Measurements from ENCODE around the gene USF2.

USF2 gene

DNA sequence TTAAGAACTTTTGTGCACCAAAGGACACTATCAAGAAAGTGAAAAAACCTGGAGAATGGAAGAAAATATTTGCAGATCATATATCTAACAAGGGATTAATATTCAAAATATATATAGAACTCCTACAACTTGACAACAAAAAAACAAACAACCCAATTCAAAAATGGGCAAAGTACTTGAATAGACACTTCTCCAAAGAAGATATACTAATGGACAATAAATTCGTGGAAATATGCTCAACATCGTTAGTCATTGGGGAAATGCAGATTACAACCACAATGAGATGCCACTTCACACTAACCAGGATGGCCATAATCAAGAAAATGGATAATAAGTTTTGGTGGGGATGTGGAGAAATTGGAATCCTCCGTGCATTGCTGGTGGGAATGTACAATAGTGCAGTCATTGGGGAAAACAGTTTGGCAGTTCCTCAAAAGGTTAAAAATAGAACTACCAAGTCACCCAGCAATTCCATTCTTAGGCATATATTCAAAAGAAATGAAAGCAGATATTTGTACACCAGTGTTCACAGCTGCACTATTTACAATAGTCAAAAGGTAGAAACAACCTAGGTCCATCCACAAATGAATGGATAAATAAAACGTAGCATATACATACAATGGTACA is 22.2 kb upstream of the USF2 start:
- no peak for DNase-seq (ENCODE audit: low read depth in 2 of 2)

DNA sequence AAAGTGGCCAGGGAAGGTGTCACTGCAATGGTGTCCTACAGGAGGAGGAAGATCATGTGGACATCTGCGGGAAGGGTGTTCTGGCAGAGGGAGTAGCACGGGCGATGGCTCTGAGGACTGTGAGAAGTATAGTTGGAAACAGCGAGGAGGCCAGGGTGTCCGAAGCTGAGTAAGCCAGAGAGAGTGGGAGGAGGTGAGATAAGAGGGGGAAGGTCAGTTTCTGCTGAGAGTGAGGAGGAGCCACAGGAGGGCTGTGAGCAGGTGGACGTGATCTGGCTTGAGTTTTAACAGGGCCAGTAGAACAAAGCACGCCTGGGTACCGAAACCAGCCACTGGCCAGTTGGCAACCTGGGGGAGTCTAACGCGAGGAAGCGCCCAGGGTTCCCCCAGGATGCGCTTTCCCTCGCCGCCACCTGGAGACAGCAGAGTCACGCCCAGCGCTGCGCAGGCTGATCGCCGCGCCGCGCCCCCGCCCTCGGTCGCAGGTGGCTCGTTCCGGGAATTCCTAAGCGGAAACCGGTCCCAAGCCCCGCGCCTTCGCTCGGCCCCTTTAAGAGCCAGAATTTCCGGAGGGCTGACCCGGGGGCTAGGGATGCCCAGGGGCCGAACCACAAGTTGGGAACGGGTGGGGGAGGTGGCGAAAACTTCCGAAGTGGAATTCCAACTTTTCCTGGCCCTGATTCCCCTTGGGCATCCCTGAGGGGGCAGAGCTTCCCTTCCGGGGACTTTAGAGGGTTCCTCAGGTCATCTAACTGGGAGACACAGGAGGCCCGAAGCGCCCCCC is 21.0 kb upstream of the USF2 start:
- no peak for DNase-seq (ENCODE audit: low read depth in 2 of 2)

DNA sequence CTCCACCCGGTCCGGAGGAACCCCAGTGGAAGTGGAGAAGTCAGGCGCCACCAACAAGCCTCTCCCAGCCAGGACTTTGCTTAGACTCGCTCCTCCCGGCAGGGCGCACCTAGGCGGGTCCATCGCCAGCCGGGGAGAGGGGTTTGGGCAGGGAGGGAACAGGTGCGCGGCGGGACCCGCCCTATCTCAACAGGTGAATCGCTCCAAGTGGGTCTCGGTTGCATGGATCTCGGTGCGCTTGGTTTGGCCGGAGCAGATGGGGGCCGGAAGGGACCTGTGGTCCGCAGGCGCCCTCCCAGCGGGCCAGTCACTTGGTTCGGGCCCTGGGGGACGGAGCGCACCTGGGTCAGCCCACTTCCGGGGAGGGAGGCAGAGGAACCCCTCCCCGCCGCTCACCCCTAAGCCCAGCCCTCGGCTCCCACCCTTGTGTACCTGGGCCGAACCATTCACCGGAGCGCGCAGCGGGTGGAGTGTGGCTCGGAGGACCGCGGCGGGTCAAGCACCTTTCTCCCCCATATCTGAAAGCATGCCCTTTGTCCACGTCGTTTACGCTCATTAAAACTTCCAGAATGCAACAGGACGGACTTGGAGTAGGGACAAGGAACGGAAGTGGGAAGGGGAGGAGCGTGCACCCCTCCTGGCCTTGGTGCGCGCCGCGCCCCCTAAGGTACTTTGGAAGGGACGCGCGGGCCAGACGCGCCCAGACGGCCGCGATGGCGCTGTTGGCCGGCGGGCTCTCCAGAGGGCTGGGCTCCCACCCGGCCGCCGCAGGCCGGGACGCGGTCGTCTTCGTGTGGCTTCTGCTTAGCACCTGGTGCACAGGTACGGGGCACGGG is 20.2 kb upstream of the USF2 start, which contains the start of gene LSR:
Gene LSR, plus strand, starts transcription at position 693 of the 836 bp plus-strand sequence. Its CDS starts 21 bp downstream, at position 714.
- DNase-seq (ENCODE audit: low read depth in 2 of 2) = peak in 1 of 2 donors; percentile 58

DNA sequence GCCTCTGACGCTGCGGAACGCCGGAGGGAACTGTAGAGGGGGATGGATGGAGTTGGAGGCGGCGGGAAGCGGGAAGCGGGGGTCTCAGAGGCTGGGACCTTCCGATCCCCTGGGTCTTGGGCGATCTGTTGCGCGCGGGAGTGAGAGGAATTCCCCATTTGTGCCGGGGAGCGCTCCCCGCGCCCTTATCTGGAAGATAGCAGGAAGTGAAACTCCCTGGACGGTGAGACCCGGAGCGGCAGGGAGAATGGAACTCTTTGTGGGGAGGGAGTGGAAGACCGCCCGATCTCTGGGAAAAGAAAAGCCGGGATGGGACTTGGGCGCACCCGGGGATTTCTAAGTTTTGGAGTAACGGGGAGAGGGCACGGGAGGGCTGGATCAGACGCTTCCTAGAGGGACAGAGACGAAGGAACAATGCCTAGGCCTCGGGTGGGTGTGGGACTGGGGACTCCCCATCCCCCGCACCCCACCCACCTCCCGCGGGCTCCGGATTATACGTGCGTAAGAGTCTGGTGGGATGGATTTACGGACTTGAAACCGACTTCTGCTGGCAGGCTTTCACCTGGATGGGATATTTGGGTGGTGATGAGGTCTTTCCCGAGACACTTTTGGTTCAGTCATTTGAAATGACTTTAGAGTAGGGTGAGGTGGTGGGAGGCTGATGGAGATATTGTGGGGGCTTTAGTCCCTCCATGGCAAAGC is 19.5 kb upstream of the USF2 start:
- no peak for DNase-seq (ENCODE audit: low read depth in 2 of 2)

DNA sequence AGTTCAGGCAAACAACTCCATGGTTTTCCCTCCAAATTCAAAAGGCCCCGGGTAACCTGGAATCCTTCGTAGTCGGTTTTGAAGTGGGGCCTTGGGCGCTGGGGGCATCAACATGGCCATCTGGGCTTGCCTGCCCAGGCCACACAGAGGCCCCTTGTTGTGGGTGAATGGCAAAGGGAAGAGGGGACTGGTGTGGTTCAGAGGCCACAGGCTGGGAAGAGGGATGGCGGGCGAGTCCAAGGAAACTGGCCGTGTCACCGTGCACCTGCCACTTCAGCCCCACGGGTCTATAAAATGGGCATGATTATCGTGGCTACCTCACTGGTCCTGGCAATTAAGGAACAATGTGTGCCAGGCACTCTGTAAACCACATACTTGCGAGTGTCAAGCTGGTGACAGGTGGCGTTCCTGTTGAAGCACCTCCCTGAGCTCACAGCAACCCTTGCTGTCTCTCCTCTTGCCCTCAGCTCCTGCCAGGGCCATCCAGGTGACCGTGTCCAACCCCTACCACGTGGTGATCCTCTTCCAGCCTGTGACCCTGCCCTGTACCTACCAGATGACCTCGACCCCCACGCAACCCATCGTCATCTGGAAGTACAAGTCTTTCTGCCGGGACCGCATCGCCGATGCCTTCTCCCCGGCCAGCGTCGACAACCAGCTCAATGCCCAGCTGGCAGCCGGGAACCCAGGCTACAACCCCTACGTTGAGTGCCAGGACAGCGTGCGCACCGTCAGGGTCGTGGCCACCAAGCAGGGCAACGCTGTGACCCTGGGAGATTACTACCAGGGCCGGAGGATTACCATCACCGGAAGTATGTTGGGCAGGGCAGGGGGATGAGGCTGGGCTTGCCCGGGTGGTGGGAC is 18.7 kb upstream of the USF2 start:
- no peak for DNase-seq (ENCODE audit: low read depth in 2 of 2)

DNA sequence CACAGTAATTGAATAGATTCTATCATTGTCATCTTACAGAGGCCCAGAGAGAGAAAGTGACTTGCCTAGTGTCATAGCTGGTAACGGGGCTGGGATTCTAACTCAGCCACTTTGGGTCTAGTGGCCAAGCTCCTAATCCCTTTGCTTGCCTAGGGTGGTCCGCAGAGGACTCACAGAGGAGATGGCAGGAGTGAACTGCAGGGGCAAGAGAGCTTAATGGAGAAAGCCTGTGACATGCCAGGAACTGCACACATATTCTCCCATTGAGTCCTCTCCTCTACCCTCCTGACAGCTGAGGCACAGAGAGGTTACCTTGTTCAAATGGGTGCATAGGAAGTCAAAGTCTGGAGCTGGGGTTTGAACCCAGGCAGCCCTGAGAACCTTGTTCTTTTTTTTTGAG is 17.3 kb upstream of the USF2 start:
- no peak for DNase-seq (ENCODE audit: low read depth in 2 of 2)

DNA sequence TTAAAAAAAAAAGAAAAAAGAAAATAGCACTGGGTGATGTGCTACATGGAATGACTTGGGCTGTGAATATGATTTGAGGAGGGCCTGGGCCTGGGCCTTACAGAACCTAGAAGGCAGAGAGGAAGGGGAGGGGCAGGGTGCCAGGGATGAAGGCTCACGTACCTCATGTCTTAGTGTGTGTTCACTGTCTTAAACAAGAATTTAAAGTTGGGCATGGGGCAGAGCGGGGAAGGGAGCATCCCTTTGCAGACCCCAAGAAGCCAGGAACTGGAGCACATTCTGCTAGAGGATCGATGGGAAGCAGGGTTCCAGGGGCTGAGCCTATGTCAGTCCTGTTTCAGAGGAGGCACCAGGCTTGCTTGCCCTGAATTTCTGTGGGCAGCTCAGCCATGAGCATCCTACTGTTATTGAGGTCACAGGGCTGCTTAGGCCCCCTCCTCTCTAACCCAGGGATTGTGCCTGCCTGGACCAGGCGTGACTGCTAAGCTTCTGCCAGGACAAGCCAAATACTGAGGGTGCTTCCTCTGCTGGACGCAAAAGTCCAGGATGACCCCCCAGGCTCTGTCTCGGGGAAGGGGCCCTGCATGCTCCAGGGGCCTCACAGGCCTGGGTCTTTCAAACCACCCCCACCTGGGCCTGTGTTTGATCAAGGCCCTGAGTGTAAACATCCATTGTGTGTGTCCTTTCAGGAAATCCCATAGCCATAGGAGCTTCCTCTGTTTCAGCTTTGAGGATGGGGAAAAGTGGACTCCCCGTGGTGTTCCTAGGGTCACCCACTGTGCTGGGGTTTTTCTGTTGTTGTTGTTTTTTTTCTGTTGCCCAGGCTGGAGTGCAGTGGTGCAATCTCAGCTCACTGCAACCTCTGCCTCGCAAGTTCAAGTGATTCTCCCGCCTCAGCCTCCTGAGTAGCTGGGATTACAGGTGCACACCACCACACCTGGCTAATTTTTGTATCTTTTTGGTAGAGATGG is 15.2 kb upstream of the USF2 start:
- no peak for DNase-seq (ENCODE audit: low read depth in 2 of 2)

DNA sequence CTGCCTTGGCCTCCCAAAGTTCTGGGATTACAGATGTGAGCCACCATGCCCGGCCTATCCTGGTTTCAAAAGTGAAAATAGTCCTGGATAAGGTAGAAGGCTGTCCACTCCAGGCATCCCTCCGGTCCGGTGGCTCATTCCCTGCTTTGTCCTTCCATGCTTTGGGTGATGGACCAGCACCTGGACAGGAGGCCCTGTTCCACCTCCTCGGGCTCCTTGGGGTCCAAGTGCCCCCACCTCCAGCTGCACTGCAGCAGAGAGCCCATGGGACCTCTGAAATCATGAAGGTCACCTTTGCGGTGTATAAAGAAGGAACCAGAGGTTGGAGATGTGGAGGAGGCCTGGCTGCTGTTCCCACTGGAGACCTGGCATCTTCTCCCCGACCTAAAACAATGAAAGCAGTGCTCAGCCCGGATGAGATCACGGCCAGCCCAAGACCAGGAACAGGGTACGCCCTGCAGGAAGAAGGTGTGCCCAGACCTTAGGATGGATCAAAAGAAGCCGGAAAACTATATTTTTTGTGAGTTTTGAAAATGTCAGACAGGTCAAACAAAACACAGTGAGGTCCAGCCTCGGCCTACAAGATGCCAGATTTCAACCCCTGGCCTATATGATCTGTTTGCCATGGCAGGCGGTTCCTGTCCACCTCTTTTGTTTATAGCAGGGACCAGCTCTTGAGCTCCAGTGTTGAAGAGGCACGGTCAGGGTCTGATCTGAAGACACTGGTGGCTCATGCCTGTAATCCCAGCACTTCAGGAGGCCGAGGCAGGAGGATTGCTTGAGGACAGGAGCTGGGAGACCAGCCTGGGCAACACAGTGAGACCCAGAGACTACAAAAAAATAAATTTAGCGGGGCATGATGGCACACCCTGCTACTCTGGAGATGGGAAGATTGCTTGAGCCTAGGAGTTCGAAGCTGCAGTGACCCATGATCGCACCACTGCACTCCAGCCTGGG is 14.1 kb upstream of the USF2 start:
- no peak for DNase-seq (ENCODE audit: low read depth in 2 of 2)

DNA sequence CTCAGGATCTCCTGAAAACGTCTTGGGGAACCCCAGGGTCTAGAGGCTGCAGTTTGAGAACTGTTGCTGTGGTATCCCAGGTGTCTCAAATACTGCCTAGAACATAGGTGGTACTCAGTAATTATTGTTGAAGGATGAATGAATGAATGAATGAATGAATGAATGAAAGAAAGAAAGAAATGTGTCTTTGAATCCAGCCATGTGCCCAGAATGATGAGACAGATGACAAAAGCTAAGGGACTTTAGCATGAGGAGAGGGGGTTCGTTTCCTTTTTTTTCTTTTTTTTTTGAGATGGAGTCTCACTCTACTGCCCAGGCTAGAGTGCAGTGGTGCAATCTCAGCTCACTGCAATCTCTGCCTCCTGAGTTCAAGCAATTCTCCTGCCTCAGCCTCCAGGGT is 12.2 kb upstream of the USF2 start:
- no peak for DNase-seq (ENCODE audit: low read depth in 2 of 2)

DNA sequence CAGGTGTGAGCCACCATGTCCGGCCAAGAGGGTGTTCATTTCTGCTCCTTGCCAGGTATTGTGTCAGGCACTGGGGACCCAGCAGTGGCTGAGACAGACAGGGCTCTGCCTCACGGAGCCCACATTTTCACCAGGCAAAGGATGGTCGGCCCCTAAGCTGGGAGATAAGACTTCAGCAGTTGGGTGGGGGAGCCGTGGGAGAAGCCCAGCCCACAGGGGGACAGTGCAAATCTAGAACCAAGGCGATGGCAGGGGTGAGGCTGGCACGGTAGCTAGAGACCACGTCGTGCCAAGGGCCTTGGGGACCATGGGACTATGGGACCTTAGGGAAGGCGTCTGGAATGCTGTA is 11.7 kb upstream of the USF2 start:
- no peak for DNase-seq (ENCODE audit: low read depth in 2 of 2)

DNA sequence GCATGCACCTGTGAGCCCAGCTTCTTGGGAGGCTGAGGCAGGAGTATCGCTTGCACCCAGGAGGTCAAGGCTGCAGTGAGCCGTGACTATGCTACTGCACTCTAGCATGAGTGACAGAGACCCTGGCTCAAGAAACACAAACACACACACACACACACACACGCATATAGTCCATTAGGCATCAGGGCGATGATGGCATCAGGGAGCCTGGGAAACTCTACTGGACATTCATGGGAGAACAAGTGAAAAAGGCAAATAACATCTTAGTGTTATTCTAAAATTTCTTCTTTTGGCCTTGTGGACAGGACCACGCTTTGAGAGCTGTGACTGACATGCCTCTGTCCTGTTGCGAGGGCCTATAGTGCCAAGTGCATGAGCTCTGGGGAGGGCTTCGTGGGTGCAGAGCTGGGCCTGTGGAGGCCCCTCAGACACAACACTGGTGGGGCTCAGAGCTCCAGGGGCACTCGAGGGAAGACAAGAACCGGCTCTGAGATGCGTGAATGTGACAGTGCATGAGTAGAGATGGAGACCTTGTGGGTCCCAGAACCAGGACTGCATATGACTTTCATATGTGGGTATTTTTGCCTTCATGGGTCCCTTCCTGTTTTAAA is 8.0 kb upstream of the USF2 start:
- no peak for DNase-seq (ENCODE audit: low read depth in 2 of 2)

DNA sequence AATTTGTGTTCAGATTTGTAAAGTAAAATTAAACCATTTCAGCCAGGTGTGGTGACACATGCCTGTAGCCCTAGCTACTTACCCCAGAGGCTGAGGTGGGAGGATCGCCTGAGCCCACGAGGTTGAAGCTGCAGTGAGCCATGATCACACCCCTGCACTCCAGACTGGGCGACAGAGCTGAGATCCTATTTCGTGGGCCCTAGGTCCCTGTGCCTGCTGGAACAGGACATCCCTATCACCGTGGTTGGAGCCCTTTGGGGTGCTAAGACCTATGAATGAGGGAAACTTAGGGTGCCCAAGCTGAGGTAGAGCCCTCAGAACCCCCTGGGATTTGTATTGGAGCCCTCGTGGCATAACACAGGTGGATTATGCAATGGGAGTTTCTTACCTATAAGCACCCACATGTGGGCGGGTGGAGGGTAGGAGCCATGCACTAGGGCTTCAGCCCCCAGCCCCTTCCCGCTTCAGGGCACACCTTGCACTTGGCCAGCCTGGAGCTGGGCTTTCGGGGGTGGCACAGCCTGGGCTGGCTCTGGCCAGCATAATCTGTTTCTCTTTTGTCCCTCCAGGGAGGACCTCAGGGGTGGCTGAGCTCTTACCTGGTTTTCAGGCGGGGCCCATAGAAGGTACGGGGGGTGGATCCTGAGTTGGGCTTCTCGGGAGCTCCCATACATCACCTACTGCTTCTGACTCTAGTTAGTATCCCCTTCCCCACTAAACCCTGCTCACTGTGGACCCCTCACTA is 7.2 kb upstream of the USF2 start:
- no peak for DNase-seq (ENCODE audit: low read depth in 2 of 2)

DNA sequence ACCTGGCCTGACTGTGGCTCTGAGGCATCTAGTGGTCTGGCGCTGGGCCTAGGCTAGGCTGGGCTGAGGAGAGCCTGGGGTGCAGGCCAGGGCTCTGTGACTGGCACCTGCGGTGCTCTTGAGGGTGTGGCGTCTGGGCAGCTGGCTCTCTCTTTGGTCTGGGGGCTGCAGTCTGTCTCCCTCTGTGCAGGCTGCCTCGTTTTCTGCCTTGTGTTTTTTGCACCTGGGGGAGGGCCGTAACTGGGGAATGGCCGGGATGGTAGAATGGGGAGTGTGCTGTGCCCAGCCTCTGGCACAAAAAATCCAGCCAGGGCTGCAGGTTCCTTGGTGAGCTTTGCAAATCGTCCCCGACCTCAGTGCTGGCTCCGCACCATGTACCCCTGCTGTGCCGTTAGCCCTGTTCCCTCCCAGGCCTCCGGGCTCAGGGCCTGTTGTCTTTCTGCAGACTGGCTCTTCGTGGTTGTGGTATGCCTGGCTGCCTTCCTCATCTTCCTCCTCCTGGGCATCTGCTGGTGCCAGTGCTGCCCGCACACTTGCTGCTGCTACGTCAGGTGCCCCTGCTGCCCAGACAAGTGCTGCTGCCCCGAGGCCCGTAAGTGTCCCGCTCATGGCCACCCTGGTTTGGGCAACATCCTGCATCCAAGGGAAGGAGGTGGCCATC is 6.5 kb upstream of the USF2 start:
- DNase-seq (ENCODE audit: low read depth in 2 of 2) = no peak

DNA sequence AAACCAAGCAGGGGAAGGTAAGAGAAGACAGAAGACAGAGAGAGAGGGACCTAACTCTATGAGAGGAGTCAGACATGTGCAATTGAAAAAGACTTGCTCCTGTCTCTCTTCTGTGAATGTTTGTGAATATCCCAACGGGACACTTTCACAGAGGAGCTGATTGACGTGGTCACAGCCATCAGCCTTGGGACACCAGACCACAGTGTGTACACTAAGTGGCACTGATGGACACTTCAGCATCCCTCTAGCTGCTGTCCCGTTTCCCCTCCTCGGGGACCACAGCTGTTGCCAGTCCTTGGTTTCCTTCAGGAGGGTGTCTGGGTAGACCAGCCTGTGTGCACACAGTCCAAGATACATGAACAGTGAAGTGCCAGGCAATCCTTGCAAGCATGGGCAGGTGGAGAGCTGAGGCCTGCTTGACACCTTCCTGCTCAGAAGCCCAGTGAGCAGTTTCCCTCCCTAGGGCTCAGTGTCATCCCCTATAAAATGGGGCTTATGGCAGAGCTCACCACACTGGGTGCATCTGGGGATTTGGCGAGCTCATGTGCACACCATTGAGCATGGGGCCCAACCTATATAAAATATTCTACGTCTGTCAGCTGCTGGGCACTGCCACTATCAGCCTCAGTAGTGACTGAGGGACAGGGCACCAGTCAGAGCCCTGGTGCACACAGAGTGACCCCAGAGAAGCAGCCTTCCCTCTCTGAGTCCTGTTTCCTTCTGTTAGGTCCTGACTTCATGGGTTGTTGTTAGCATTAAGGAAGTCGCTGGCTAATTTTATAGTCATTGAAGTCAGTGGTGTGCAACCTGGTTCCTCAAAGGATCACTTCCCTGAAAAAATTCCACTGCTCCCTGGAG is 4.3 kb upstream of the USF2 start:
- no peak for DNase-seq (ENCODE audit: low read depth in 2 of 2)

DNA sequence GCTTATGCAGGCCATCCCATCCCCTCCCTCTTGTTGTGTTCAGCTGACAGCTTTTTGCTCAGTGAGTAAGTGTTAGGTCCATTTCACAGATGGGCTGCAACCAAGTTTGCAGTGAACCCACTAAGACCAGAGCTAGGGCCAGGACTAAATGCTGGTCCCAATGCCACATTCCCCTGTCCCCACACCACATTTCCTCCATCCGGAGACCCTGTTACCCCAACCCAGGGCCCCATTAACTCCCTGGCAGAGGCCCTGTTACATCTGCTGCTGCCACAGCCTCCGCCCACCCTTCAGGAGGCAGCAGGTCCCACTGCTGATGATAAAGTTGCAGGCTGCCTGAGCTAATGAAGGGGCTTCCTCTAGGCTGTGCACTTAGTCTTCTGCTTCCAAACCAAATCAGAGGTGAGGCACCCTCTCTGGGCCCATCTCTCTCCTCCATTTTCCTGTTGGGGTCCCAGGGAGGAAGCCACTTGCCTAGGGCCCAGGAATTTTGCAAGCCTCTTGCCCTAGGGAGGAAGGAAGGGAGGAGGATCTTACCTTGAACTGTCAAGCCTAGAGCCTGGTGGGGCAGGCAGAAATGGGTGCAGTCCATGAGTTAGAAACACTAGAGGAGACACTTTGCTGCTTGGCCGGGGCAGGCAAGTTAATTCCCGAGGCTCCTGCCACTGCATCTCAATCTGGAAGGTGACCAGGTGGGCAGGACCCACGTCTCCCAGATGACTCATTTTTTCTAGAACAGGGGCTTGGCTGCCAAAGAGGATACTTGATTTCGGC is 3.4 kb upstream of the USF2 start:
- no peak for DNase-seq (ENCODE audit: low read depth in 2 of 2)
